Measurements from ENCODE around the gene TAF1C.
"Not testable (repeated sequence)": the region's sequence is repeated elsewhere in the genome, so short reads cannot be mapped to it uniquely, and the experiment has no call there.

TAF1C gene, protein sequence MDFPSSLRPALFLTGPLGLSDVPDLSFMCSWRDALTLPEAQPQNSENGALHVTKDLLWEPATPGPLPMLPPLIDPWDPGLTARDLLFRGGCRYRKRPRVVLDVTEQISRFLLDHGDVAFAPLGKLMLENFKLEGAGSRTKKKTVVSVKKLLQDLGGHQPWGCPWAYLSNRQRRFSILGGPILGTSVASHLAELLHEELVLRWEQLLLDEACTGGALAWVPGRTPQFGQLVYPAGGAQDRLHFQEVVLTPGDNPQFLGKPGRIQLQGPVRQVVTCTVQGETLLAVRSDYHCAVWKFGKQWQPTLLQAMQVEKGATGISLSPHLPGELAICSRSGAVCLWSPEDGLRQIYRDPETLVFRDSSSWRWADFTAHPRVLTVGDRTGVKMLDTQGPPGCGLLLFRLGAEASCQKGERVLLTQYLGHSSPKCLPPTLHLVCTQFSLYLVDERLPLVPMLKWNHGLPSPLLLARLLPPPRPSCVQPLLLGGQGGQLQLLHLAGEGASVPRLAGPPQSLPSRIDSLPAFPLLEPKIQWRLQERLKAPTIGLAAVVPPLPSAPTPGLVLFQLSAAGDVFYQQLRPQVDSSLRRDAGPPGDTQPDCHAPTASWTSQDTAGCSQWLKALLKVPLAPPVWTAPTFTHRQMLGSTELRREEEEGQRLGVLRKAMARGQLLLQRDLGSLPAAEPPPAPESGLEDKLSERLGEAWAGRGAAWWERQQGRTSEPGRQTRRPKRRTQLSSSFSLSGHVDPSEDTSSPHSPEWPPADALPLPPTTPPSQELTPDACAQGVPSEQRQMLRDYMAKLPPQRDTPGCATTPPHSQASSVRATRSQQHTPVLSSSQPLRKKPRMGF

DNA sequence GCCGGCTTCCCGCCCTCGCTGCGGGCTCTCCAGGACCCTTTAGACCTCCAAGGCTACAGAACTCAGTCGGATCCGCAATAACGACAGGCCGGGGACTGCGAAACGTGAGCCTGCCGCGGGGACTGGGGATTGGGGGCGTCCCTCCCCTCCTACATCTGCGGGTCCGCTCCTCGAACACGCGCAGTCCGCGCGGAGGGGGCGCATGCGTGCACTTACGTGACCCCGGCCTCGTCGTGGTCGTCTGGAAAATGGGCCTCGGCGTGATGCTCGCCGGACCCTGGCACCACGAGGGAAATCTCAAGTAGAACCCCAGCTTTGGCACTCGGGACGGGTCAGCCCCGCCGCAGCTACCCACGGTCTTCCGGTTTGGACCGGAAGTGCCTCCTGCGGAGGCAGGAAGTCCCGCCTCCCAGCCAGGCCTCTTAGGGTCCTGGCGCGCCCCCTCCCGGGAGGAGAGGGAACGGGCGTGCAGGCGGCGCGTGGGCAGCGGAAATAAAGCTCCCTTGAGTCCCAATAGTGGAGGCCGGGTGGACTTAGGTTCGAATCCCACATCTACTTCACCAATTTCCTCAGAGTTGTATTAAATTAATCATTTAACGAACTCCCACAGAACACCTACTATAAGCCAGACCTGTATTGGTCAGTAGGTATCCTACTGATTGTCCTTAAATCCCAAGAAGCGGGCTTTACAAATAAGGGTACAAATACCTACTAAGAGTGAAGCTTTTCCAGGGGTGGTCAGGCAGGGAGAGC, at the start of gene TAF1C:
TSS of gene TAF1C (minus strand) at position 373 of the 753 bp plus-strand sequence. CDS start 2,069 bp downstream, outside the sequence.
- peak; percentile 89 to 90 for DNase-seq (ENCODE audit: low read depth in 2 of 2)

DNA sequence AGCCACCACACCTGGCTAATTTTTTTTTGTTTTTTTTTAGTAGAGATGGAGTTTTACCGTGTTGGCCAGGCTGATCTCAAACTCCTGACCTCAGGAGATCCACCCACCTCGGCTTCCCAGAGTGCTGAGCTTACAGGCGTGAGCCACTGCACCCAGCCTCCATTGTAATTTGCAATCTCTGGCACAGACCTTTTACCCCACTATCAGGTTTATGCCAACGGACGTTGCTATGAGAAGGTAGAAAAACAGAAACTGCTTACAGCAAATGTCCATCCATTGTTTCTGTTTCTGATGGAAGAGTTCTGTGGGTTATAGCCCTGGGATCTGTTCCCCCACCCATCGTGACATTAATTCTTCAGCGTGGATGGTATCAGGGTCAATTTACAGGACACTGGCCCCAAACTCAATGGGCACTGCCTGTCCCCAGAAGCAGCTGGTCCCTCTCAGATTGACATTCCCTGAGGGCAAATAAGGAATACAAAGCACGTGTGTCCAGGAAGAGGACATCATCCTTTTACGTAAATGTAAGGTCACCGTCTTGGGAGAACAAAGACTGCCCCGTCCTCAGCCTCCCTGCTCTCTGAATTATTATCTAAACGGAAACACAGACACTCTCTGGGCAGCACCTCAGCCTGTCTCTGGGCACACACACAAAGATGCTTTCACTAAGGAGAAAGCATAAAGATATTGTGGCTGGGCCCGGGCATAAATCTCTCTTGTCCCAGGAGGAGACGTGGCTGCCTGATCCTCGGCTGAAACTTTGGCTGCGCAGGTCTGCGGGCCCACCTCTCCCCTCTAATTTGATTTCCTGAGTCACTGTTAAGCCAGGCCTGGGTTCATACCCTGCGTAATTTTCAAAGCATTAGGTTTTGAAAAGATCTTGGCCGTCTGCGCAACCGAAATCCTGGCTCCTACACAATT, 47.7 kb upstream of the TAF1C start:
- DNase-seq (ENCODE audit: low read depth in 2 of 2), result no peak

DNA sequence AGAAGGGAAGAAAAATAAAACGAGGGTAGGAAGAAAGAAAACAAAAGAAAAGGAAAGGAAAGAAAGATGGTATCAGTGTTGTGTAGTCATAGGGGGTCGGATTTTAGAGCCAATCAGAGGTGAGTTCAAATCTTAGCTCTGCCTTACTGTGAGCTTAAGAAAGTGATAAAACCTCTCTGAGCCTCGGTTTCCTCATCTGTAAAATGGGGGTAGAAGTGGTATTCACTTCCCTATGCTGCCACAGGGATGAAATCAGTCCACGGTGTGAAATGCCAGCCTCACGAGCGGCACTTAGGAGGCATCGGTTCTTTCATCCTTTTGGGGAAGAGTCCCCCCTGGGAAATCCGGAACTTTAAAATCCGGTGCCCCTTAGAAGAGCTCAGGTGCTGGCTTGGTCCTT, 46.9 kb upstream of the TAF1C start:
- no peak for DNase-seq (ENCODE audit: low read depth in 2 of 2)

DNA sequence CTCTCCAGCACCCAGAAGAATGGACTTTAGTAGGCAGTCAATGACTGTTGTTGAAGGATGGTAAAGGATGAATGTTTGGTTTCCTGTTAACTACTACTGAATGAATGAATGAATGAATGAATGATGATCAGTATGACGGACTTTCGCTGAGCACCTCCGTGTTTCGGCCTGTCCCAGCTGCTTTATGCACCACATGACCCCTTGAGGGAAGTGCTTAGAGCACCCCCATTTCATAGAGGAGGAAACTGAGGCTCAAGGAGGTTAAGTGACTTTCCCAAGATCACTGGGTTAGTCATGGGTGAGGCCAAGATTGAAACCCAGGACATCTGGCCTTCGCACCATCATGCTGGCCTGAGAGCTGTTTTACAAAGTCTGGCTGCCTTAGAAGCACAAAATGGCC, 46.1 kb upstream of the TAF1C start:
- no peak for DNase-seq (ENCODE audit: low read depth in 2 of 2)

DNA sequence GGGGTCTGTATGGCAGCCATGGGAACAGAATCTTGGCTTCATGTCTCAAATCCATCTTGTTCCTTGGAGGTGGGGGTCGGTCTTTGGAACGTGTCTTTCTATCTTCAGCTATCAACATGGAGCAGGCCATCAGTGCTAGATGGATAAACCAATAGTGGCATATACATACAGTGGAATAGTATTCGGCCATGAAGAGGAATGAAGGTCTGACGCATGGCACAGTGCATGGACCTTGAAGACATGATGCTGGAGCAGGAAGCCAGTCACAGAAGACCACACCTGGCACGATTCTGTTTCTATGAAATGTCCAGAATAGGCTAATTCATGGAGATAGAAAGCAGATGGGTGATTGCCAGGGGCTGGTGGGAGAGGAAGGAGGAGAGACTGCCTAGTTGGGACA, 45.2 kb upstream of the TAF1C start:
- no peak for DNase-seq (ENCODE audit: low read depth in 2 of 2)

DNA sequence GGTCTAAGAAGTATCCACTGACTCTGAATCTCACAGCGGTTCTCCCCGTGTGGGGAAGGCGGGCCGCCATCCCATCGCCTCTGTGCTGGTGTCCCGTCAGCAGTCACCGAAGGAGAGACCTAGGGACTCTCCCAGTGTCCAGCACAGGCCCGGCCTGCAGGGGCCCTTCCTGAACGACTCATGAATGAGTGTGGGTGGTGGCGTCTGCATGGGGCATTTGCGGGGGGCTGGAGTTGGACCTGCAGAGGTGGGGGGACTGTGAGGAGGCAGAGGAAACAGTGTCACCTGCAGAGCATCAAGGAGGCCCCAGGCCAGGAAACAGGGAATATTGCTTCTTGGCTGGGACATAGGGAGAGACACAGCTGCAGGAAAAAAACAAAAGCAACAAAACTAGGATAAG, 42.6 kb upstream of the TAF1C start:
- no peak for DNase-seq (ENCODE audit: low read depth in 2 of 2)

DNA sequence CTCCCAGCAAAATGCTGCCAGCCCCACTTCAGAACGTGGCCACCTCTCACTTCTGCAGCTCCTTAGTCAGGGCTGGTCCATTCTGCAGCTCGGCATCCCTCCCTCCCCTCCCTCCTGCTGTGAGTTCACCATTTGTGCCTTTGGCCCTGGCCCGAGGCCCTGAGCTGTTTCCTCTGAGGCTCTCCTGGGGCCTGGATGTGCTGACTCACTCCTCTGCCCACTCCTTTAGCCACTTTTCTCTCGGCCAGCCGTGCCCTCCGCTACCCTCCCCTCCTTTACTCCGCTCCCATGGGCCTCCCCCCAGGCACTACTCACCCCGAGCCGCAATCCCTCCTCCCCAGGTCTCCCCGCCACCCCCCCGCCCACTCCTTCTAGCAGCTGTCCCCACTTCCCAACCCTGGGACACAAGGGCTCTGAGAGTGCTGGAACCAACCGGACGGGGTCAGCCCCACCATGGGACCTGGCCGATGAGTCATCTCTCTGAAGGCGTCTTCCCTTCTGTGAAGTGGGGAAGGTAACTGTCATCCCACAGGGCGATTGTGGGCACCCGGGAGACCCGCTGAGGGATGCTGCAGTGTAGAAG, 41.5 kb upstream of the TAF1C start:
- no peak for DNase-seq (ENCODE audit: low read depth in 2 of 2)

DNA sequence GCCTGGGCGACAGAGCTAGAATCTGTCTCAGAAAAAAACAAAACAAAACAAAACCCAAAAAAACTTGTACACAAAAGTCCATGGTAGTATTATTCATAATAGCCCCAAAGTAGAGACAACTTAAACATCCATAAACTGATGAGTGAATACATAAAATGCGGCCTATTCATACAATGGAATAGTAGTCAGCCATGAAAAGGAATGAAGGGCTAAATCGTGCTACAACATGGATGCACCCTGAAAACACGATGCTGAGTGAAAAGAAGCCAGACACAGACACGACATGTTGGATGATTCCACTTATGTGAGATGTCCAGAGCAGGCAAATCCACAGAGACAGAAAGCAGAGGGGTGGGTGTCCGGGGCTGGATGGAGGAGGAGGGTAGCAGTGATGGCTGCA, 40.7 kb upstream of the TAF1C start:
- DNase-seq (ENCODE audit: low read depth in 2 of 2), result no peak

DNA sequence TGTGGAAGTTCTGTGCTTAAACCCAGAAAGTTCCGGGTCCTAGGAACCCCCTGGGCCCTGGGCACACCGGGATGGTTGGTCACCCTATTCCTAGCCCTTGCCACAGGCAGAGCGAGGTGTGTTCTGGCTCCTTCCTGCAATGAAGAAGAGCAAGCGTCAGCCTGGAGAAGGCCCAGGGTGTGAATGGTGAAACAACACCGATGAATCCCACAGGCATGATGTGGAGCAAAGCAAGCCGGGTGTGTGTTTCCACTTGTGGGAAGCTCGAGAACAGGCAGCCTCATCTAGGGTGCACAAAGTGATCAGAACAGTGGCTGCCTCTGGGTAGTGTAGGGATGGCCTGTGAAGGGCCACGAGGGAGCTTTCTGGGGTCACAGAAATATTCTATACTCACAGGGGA, 39.2 kb upstream of the TAF1C start:
- DNase-seq (ENCODE audit: low read depth in 2 of 2), result no peak

DNA sequence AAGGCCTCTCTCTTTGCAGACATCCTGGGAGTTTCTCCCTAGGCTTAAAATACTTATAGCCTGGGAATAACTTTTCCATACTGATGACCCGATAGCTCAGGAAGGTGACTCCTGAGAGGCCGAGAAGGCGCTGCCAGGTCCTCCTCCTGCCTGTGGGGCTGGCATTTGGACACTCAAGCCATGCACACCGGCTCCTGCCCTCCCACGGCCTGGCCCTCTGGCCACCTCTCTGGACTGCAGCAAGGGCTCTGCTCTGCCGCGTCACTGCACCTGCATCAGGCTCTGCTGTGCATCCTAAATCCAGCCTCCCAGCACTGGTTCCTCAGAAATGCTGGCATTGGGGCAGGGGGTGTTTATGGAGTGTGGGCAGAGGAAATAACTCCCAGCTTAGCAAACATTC, 38.7 kb upstream of the TAF1C start:
- no peak for DNase-seq (ENCODE audit: low read depth in 2 of 2)

DNA sequence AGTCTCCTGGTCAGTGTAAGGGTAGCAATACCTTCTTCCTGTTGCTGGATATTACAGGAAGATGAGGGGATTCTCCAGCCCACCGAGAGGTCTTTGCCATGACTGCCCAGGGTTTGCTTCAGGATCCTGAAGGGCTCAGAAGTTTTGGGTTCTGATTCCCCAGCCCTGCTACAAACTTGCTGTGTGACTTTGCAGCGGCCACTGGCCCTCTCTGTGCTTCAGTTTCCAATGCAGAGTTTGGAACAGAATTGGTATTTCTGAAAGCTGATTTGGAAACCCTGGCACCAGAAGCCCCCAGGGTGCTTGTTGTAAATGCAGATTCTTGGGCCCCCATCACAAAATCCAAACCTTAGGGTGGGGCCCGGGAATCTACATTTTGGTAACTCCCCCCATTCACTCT, 38.3 kb upstream of the TAF1C start:
- DNase-seq (ENCODE audit: low read depth in 2 of 2), result no peak

DNA sequence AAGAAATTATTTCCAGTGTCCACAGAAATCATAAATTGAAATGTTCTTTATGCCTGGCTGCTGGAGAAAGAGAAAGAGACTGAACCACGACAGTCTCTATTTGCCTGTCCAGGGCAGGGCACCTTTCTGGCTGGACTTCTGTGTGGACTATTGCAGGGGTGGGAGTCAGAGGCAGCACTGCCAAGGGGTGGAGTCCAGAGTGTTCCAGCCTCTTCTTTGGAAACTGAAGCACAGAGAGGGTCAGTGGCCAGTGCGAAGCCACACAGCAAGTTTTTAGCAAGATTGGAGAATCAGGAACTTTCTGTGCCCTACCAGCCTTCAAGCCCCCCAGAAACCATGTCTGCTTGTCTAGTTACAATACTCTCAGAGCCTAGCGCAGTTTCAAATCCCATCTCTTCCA, 37.7 kb upstream of the TAF1C start:
- DNase-seq (ENCODE audit: low read depth in 2 of 2), result no peak

DNA sequence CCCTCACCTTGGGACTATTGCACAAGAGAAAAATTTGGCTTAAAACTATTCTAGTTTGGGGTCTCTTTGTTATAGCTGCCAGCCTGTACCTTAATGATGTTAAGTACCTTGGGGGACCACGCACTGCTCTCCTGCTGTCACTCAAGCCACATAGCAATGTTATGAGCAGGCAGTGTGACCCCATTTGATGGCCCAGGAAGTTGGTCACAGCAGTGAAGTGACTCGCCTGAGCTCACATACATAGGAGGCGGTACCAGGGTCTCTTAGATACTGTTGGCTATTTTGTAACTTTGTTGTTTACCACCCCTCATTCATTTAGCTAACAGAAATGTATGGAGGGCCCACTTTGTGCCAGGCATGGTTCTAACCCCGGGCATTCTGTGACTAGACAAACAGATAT, 36.6 kb upstream of the TAF1C start:
- no peak for DNase-seq (ENCODE audit: low read depth in 2 of 2)

DNA sequence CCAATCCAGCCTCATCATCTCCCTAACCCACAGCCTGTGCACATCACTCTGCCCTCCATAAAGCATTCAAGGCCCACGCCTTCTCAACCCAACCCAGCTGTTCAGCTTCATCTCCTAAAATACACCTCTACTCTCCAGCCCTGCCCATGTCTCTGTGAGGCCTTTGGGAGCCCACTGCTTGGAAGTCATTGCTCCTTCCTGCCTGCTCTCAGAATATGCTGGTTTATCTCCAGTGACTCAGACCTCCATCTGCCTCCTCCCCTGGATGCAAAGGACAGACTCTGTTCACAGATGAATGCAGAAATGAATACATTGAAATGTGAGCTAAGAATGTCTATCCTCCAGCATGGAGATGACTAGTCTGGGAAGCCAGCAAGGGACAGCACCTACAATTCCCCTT, 34.0 kb upstream of the TAF1C start:
- DNase-seq (ENCODE audit: low read depth in 2 of 2), result no peak

DNA sequence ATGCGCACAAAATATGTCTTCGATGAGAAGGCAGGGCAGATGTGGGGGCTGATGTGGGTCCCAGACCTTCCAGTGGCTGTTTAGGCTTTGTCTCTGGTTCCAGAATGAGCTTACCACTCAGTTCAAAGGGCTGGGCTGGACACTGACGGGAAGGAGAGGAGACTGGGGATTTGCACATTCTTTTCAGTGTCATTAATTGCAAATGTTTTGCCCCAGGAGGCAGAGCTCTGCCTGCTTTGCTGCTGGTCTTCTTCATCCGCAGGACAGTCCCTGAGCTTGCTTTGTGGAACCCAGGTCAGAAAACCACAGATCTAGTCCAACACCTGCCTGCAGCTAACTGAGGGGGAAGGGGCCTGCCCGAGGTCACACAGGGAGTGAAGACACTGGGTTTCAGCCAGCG, 32.1 kb upstream of the TAF1C start:
- no peak for DNase-seq (ENCODE audit: low read depth in 2 of 2)

DNA sequence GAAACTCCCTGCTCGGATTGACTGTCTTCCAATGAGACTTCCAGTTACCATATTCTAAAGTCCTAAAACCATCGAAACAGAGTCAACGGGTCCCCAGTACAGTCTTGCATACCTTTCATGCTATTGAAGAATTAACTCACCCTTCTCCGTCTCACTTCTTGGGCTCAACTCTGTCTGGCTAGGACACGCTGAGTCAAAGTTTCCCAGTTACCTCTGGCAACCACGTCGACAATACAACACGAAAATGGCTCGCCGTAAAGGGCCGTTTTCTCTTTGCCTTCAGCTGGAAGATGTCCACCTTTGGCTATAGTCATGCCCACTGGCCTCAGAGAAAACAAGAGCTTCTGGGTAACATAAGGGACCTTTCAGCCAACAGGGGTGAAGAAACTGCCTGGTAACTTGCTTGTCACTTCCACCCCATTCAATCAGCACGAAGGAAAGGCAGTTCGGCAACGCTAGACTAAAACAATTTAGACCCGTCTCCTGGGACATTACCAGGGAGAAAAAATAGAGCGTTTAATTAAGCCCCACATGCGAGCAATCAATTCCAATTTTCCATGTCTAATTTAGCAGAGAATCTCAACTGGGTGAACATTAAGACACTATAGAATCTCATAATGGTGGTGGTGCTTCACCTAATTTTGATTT, 31.4 kb upstream of the TAF1C start:
- DNase-seq (ENCODE audit: low read depth in 2 of 2), result no peak

DNA sequence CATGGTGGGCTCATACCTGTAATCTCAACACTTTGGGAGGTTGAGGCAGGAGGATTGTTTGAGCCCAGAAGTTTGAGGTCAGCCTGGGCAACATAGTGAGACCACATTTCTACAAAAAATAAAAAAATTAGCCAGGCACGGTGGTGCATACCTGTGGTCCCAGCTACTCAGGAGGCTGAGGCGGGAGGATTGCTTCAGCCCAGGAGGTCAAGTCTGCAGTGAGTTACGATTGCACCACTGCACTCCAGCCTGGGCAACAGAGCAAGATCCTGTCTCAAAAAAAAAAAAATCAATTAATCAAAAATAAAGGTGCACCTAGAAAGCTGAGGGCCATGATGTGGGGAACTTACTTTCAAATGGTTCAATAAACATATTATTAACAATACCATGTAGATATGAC, 29.3 kb upstream of the TAF1C start:
- not testable (repeated sequence) for DNase-seq (ENCODE audit: low read depth in 2 of 2)

DNA sequence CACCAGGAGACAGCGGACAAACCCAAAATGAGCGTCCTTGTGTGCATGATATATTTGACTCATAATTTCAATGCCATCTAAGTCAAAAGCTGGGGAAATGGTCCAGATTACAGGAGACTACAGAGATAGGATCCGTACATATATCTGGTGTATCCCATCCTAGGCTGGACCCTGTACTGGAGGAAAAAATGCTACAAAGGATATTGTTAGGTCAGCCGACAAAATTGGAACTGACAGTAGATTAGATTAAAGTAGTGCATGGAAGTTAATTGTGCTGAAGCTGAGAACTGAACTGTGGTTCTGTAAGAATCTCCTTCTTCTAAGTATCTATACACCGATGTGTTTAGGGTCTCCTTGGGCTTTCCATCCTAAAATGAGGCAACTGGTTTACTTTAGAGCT, 28.7 kb upstream of the TAF1C start:
- no peak for DNase-seq (ENCODE audit: low read depth in 2 of 2)

DNA sequence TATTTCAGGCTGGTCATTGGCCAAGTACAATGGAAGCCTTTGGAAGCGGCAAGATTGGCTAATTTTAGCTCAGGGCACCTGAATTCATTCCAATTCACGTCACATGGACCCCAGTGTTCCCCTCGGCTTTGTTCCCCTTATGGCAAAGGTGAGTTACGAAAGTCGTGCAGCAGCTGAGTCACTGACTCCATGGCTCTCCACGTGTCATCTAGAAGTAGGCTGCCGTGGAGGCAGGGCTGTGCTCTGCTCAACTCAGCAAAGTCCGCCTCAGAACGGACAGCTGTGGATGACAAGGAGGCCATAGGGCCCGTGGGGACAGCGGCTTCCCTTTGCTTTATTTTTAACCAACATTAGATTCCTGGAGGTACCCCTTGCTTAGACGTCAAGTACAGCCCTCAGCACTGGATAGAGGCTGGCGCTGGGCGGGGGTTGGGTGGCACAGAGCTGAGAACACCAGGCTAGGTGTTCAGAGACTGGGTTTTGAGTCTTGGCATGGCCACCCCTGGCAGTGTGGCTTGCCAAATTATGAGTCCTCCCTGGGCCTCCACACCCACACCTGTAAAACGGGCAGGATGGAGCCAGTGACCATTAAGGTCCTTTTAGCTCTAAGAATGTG, 27.7 kb upstream of the TAF1C start:
- no peak for DNase-seq (ENCODE audit: low read depth in 2 of 2)

DNA sequence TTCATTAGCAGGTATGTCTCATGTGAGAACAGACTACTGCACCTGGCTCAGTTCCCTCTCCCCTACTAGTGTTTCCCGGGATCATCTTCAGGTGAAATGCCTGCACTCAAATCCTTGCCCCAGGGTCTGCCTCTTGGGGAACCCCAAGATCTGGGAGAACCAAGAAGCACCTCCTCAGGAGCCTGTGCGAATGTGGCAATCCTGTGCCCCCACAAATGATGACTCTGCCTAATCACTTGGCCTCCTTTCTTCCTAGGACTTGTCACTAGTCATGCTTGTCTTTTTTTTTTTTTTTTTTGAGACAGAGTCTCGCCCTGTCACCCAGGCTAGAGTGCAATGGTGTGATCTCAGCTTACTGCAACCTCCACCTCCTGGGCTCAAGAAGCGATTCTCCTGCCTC, 25.8 kb upstream of the TAF1C start:
- no peak for DNase-seq (ENCODE audit: low read depth in 2 of 2)

Measured in stimulated activated CD4-positive, alpha-beta T cell treated with anti-CD3 and anti-CD28 coated beads, Interleukin-1b, Interleukin-23, amount 100 ng/mL, for 4 hours (primary cell).